Suppressor macrophage (primary cell): ENCODE measurements around the gene CTU1.
A peak's percentile ranks its signal among the peaks of the same experiment; 100 is the strongest.

Experiments used
- DNase-seq, 4 experiments: peaks; one replicate each; pipeline ENCODE4 v3.0.0-alpha.2; 2020 to 2022

CTU1 gene

GRCh38 chr19:51081476-51081875 lies 26.7 kb downstream of the CTU1 start:
- DNase-seq, result no peak

DNA sequence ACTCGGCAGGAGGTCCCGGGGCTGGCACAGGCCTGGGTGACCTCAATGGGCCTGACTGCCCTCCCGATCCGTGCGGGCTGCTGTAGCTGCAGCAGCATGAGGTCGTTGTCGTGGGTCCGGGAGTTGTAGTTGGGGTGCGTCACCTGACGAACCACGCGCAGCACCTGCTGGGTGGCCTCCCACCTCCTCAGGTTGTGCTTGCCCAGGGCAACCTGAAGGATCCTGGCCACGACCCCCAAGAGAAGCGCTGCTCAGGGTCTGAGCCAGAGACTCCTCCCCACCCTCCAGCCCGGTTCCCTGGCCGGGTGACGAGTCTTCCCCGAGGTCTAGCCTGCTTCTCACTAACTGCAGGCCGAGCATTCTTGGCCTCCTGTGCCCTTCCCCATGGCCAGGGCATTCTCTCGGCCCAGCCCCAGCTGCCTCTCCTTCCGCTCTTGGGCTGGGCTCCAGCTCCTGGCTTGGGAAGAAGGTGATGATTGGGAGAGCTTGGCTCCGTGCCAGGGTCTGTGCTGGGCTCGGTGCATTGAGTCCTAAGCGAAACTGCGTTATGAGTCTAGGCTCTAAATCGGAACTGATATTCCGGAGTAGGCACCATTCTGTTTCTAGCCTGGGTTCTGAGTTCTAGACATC lies 28.6 kb downstream of the CTU1 start:
- DNase-seq, result no peak

- no peak for DNase-seq
Measured at GRCh38 chr19:51078731-51079130, 29.5 kb downstream of the CTU1 start.

DNA sequence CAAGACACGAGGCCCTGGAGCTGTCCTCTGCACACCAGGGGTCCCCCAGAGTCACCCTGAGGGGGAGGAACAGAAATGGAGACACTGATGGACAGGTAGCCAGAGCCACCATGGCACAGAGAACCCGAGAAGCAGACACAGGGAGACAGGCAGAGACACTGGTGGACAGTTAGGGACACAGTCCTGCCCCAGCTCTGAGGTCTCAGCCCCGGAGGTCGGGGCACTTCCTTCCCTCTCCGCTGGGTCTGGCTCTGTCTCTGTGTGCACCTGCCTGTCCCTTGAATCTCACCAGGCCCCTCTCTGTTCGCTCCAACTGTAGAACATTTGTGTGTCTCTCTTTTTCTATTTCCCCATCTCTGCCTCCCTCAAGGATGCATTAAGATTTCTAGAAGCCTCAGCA lies 30.1 kb downstream of the CTU1 start:
- DNase-seq, result no peak

DNA sequence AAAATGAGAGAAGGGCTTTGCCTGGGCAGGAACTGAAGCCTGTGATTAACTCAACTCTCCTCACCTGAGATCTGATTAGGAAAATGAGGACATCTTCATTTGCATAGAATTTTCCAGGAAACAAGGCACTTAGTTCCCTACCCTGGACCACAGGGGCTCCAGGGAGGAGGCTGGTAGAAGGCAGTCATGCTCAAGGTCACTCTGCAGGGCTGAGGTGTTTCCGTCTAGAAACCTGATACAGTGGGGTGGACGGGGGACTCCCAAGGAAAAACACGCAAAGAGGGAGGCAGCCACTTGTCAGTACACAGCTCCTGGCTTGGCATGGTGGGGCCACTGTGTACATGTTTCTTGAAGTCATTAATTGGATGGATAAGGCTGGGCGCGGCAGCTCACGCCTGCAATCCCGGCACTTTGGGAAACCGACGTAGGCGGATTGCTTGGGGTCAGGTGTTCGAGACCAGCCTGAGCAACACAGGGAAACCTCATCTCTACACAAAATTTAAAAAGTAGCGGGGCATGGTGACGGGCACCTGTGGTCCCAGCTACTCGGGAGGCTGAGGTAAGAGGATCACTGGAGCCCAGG lies 31.5 kb downstream of the CTU1 start:
- DNase-seq, result no peak

DNA sequence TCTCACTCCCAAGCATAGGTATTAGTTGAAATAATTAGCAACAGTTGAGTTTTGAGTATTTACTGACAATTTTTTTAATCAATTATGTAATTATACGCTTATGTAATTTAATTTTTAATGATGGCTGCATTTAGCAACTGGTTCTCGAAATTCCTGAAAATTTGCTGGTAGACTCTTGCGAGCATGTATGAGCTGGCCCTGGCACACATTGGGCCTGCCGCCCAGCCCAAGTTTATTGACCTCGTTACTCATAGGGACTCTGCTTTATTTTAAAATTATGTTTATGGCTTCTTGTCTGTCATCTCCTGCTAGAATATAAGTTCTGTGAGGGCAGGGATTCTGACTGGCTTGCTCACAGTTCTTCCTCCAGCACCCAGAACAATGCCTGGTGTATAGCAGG lies 32.2 kb downstream of the CTU1 start:
- DNase-seq, result no peak

DNA sequence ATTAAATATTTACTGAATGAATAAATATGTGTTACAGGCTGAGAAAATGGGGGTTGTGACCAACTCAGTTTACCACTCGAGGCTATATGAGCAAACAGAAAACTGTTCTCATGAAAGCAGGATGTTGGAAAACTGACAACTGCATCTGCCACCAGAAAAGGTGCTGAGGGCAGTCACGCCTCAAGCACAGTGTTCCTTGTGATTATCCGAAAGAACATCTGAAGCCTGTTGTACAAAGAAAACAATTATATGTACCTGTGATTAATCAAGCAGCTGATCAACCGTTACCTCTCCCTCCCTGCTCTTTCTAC lies 37.2 kb downstream of the CTU1 start:
- no peak for DNase-seq

GRCh38 chr19:51070334-51071094 lies 37.7 kb downstream of the CTU1 start:
- DNase-seq, result no peak

GRCh38 chr19:51066393-51067186 lies 41.6 kb downstream of the CTU1 start:
- DNase-seq, result no peak

DNA sequence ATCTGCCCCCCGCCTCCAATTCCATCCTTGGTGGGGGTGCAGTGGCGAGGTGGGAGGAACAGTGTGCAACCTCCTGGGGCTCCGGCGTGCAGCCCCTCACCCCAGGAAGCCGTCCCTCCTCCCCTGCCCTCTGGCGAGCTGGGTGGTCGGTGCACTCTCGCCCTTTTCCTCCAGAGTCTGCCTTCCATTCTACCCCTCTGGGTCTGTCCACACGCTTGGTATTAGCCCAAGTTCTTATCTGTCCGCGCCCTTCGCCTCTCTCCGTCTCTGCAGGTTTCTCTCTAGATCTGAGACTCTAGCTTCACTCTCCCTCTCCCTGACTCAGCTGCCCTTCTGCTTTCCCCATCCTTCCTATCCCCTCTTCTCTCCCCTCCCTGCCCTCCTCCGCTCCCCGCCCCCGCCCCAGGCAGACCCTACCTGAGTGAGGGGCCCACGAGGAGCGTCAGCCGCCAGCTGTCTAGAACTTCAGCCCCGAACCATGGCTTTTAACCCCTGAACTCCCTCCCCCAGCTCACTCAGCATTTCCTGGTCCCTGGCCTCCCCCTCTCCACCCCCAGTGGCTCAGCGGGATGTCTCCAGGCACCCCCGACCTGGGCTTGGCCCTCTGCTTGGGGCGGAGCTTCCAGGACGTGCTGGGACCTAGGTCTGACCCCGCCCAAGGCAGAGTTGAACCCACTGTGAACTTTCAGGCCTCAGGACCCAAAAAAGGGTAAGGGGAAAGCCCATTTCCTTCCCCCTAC lies 42.8 kb downstream of the CTU1 start:
- DNase-seq, result no peak

DNA sequence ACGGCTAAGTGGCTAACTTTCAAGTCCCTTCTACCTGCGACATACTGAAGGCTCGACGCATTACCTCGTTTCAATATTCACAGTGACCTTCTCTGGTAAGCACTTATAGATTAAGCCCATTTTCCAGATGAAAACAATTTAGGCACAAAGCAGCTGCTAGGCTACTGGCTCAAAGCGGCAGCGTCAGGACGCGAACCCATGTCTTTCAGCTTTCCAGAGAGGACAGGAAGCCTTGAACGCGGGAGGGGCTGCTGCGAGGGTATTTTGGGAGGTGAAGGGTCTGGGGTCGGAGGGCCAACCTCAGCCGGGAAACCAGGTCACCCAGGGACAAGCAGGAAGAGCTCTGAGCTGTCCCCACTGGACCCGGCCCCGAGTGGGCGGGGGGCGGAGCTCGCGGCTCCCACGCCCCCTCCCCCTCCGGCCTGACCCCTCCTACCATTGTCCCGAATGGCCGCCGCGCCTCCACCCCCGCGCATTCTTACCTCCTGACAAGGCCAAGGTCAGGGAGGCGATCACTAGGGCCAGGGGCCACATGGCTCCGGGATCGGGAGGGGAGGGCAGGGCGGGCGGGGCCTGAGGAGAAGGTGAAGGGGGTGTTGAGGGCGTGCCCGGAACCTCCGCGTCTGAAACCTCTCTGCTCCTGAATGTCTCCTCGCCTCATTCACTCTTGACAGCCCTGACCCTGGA lies 43.5 kb downstream of the CTU1 start, which contains the start of gene KLK13:
KLK13 (minus strand) TSS at position 559 of the 687 bp plus-strand sequence; CDS start at position 534, 25 bp downstream.
- peak; percentile 9 to 68 (median 41) for DNase-seq

- no peak for DNase-seq
Measured at GRCh38 chr19:51063664-51064063, 44.5 kb downstream of the CTU1 start.

DNA sequence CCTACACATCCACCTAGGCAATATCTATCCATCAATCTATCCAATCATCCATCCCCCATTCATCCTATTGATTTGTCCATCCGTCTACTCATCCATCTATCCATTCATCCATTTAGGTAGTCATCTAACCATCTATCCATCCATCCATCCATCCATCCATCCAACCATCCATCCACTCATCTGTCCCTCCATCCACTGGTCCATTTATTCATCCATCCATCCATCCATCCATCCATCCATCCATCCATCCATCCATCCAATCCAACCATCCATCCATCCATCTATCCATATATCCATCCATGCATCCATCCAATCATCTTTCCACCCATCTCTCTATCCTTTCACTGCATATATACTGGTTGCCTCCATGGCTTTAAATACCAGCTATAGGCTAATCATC lies 47.2 kb downstream of the CTU1 start:
- no peak for DNase-seq

GRCh38 chr19:51060336-51060735 lies 47.9 kb downstream of the CTU1 start:
- DNase-seq, result no peak

- no peak for DNase-seq
Measured at GRCh38 chr19:51059715-51060114, 48.5 kb downstream of the CTU1 start.

DNA sequence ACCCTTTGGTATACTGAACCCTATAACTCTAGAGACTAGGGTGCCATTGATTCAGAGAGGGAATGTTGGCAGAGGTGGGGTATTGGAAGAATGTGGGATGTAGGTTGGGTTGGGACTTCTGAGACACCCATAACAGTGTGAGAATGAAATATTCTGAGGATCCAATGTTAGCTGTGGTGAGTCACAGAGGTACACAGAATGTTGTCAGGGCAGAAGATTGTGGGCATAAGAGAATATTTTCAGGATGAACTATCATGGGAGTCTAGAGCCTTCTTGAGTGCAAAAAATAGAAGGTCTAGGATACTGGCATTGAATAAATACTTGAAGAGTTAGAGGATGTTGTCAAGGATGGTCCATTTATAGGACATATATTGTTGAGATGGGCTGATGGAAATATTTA lies 52.3 kb downstream of the CTU1 start:
- DNase-seq, result no peak
